Measurements from ENCODE around the gene SLC16A3.

DNA sequence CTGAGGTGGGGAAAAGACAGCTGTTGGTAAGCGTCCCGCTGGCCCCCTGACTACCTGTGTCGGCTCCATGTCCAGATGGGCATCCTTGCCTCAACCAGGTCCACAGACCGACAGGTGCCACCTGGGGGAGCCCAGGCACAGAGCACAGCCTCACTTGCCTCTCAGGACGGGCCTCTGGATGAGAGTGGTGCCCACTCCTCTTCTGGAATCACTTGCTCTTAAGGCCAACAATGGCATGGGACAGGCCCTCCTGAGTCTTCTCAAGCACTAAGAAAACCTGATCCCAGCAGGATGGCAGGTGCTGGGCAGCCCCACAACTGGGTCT, 17.2 kb downstream of the SLC16A3 start:
- no peak for TF ChIP-seq YY1 (IDR thresholded peaks at IDR 0.05; ENCODE audit: low read depth)
- TF ChIP-seq, protein P1, sequence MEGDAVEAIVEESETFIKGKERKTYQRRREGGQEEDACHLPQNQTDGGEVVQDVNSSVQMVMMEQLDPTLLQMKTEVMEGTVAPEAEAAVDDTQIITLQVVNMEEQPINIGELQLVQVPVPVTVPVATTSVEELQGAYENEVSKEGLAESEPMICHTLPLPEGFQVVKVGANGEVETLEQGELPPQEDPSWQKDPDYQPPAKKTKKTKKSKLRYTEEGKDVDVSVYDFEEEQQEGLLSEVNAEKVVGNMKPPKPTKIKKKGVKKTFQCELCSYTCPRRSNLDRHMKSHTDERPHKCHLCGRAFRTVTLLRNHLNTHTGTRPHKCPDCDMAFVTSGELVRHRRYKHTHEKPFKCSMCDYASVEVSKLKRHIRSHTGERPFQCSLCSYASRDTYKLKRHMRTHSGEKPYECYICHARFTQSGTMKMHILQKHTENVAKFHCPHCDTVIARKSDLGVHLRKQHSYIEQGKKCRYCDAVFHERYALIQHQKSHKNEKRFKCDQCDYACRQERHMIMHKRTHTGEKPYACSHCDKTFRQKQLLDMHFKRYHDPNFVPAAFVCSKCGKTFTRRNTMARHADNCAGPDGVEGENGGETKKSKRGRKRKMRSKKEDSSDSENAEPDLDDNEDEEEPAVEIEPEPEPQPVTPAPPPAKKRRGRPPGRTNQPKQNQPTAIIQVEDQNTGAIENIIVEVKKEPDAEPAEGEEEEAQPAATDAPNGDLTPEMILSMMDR (IDR thresholded peaks at IDR 0.05) = no peak
- TF ChIP-seq REST (IDR thresholded peaks at IDR 0.05; ENCODE audit: low read depth, low read length) = no peak

All from SK-N-SH (cell line).